Measurements from ENCODE around the gene LRFN5.

The LRFN5 gene

DNA sequence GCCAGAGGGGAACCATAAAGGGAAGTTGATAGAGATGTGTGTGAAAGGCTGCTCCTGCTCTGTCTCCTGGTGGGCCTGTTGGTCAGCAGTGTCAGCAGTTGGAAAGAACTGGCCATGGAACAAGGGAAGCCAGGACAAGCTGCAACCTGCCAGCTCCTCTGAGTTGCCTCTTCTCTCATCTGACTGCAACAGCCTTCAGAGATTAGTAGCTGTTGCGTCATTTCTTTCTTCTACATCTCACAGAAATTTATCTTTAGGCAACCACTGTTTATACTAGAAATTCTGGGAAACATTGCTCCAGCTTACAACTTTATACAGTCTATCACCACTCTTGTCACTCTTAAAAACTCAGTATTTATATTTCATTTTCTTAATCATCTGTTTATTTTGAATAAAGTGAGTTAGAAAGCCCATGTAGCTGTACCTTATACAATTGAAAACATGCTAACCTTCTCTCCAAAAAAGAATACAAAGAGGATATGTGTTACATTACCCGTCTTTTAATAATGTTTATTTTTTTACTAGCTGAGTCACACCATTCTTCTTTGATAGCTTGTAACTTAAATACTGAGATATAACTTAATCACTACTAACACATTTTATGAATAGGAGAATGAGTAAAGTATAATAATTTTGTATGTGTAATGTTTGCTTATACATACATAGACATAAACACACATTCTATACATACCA lies 224.2 kb downstream of the LRFN5 start:
- DNase-seq (ENCODE audit: low read depth, low spot score), result peak; percentile 56
- no peak for TF ChIP-seq CTCF (IDR thresholded peaks at IDR 0.05; ENCODE audit: low read depth, low read length)
- in situ Hi-C loops (cut with HindIII; ENCODE audit: low sequenced_read_pairs), result no loop called here
- no peak overlapping the region for H3K4me3 ChIP-seq (ENCODE audit: low read depth, low read length)

- no peak overlapping the region for H3K4me3 ChIP-seq (ENCODE audit: low read depth, low read length)
- no peak for DNase-seq (ENCODE audit: low read depth, low spot score)
- in situ Hi-C loops (cut with HindIII; ENCODE audit: low sequenced_read_pairs), result no loop called here
- TF ChIP-seq CTCF (IDR thresholded peaks at IDR 0.05; ENCODE audit: low read depth, low read length), result no peak
Measured at GRCh38 chr14:41839661-41840060, 233.0 kb downstream of the LRFN5 start.

DNA sequence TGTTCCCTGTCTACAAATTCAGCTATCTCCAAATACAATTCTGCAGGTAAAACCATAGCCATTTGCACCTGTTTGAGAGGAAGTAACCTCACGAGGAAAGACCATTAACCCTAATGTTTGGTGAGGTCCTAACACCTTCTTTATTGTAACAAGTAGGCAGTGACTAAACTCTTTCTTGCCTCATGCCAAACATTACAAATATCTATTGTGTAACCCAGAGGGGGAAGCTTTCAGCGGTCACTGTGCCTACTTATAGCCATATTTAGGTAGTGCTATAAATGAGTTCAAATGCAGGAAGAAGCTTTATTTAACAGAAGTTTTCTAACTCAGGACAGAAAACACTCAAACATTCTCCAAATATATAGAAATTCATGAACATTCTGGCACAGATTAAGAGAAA lies 252.7 kb downstream of the LRFN5 start:
- H3K4me3 ChIP-seq (ENCODE audit: low read depth, low read length), result no peak overlapping the region
- no peak for TF ChIP-seq CTCF (IDR thresholded peaks at IDR 0.05; ENCODE audit: low read depth, low read length)
- in situ Hi-C loops (cut with HindIII; ENCODE audit: low sequenced_read_pairs), result no loop called here
- DNase-seq (ENCODE audit: low read depth, low spot score), result no peak

- DNase-seq (ENCODE audit: low read depth, low spot score), result no peak
- TF ChIP-seq CTCF (IDR thresholded peaks at IDR 0.05; ENCODE audit: low read depth, low read length), result no peak
- in situ Hi-C loops (cut with HindIII; ENCODE audit: low sequenced_read_pairs), result no loop called here
- H3K4me3 ChIP-seq (ENCODE audit: low read depth, low read length), result no peak overlapping the region
Measured at GRCh38 chr14:41860586-41860985, 253.9 kb downstream of the LRFN5 start.

GRCh38 chr14:41865894-41866293 lies 259.2 kb downstream of the LRFN5 start:
- no peak for TF ChIP-seq CTCF (IDR thresholded peaks at IDR 0.05; ENCODE audit: low read depth, low read length)
- H3K4me3 ChIP-seq (ENCODE audit: low read depth, low read length), result no peak overlapping the region
- in situ Hi-C loops (cut with HindIII; ENCODE audit: low sequenced_read_pairs), result no loop called here
- DNase-seq (ENCODE audit: low read depth, low spot score), result no peak

- in situ Hi-C loops (cut with HindIII; ENCODE audit: low sequenced_read_pairs), result no loop called here
- no peak overlapping the region for H3K4me3 ChIP-seq (ENCODE audit: low read depth, low read length)
- peak; percentile 10 for DNase-seq (ENCODE audit: low read depth, low spot score)
- TF ChIP-seq CTCF (IDR thresholded peaks at IDR 0.05; ENCODE audit: low read depth, low read length), result no peak
Measured at GRCh38 chr14:41868396-41868795, 261.7 kb downstream of the LRFN5 start.

Measured in astrocyte of the spinal cord (primary cell).